ENCODE results near the gene LARP1.
A peak's percentile ranks its signal among the peaks of the same experiment; 100 is the strongest.
"Not testable (repeated sequence)": the region's sequence is repeated elsewhere in the genome, so short reads cannot be mapped to it uniquely, and the experiment has no call there.

LARP1 gene

GRCh38 chr5:154815684-154816247 is 60.6 kb downstream of the LARP1 start:
- DNase-seq (no peak), ATAC-seq (no peak)
- Mint-ChIP-seq H3K4me3 (peak overlapping the region in 1 of 2 donors; percentile 2), H3K27ac (peak overlapping the region; percentile 65 to 78), H3K9me3 (no peaks in the 10 kb centered on the region), H3K27me3 (no peaks in the 10 kb centered on the region), H3K4me1 (peaks cover 64% of the 10 kb centered on the region)

GRCh38 chr5:154816891-154817492 is 61.8 kb downstream of the LARP1 start:
- DNase-seq (no peak), ATAC-seq (no peak)
- Mint-ChIP-seq H3K4me3 (no peak overlapping the region), H3K27me3 (no peaks in the 10 kb centered on the region), H3K9me3 (no peaks in the 10 kb centered on the region), H3K27ac (peak overlapping the region; percentile 41 to 54), H3K4me1 (peaks cover 52% of the 10 kb centered on the region)

GRCh38 chr5:154817815-154818214 is 62.6 kb downstream of the LARP1 start:
- ATAC-seq (no peak), DNase-seq (no peak)
- peak overlapping the region in 1 of 2 donors; percentile 25 for H3K27ac Mint-ChIP-seq
- H3K27me3 Mint-ChIP-seq: no peaks in the 10 kb centered on the region
- peaks cover 44% of the 10 kb centered on the region for H3K4me1 Mint-ChIP-seq
- H3K4me3 Mint-ChIP-seq: no peak overlapping the region
- no peaks in the 10 kb centered on the region for H3K9me3 Mint-ChIP-seq

DNA sequence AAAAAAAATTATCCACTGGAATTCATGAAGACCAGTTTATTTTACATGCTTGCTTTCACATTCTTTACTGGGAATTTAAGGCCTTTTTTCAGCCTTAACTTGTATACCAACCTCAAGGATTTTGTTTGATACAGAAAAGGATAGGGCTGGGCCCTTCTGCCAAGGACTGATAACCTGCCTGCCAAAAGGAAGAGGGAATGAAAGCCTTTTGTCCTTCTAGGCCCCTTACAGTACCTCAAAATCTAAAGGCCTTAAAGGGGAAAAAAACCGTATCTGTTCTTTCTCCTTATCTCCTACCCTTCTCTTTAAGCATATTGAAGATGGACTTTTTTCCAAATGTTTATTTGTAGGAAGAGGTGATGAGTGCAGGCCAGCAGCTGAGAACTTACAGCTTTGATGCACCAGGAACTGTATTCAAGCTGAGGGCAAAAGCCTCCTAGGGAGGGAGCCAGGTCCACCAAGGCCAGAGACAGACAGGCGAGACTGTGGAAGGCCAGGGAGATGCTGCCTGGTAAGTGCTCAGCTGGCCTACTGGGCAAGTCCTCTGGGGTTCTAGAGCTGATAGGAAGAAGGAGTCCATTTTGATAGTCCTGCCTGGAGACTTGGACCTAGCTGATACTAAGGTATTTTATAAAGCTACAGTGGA is 63.4 kb downstream of the LARP1 start:
- Mint-ChIP-seq H3K27ac (peak overlapping the region; percentile 87 to 92), H3K9me3 (no peaks in the 10 kb centered on the region), H3K4me1 (peaks cover 36% of the 10 kb centered on the region), H3K4me3 (no peak overlapping the region), H3K27me3 (no peaks in the 10 kb centered on the region)
- ATAC-seq (no peak), DNase-seq (no peak)

DNA sequence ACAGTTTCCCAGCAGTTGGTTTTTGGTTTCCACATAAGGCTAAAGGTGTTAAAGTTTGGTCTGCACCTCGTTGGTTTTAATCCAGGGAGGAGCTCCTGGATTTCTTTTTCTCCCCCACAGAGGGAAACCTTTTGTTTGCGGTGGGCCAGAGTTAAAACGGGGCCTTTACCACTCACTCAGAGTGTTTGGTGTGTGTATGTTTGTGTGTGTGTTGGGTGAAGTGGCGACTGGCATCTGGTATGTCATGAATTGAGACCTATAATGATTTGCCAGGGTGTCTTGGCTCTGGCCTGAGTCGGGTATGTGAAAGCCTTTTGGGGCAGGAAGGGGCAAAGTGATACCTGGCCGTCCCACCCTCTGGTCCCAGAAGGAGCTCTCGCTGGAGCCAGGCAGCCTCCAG is 64.4 kb downstream of the LARP1 start:
- Mint-ChIP-seq H3K4me1 (peaks cover 31% of the 10 kb centered on the region), H3K27ac (peak overlapping the region in 1 of 2 donors; percentile 54), H3K27me3 (no peaks in the 10 kb centered on the region), H3K9me3 (no peaks in the 10 kb centered on the region), H3K4me3 (no peak overlapping the region)
- ATAC-seq (no peak), DNase-seq (no peak)

GRCh38 chr5:154820383-154820782 is 65.2 kb downstream of the LARP1 start:
- DNase-seq (no peak), ATAC-seq (peak; percentile 30)
- Mint-ChIP-seq H3K4me1 (peaks cover 22% of the 10 kb centered on the region), H3K4me3 (no peak overlapping the region), H3K9me3 (no peaks in the 10 kb centered on the region), H3K27me3 (no peaks in the 10 kb centered on the region), H3K27ac (peak overlapping the region; percentile 52 to 54)

DNA sequence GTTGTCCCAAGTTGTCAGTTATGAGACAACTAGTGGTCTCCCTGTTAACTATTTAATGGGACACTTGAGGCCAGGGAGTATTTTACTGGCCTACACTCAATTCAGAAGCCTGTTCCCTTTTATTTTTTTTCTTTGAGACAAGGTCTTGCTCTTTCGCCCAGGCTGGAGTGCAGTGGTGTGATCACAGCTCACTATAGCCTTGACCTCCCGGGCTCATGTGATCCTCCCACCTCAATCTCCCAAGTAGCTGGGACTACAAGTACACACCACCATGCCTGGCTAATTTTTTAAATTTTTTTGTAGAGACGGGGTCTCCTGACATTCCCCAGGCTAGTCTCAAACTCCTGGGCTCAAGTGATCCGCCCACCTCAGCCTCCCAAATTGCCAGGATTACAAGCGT is 67.7 kb downstream of the LARP1 start:
- DNase-seq, H3K9me3 Mint-ChIP-seq, H3K4me3 Mint-ChIP-seq, H3K27me3 Mint-ChIP-seq, ATAC-seq: not testable (repeated sequence)
- H3K27ac Mint-ChIP-seq: peak overlapping the region in 1 of 2 donors; percentile 14
- peaks cover 16% of the 10 kb centered on the region for H3K4me1 Mint-ChIP-seq

GRCh38 chr5:154823605-154824004 is 68.4 kb downstream of the LARP1 start:
- no peak for DNase-seq
- Mint-ChIP-seq H3K27me3 (no peaks in the 10 kb centered on the region), H3K4me1 (peaks cover 22% of the 10 kb centered on the region), H3K4me3 (no peak overlapping the region), H3K27ac (peak overlapping the region in 1 of 2 donors; percentile 79), H3K9me3 (no peaks in the 10 kb centered on the region)
- no peak for ATAC-seq

GRCh38 chr5:154824070-154824469 is 68.9 kb downstream of the LARP1 start:
- Mint-ChIP-seq H3K27ac (no peak overlapping the region), H3K4me3 (no peak overlapping the region), H3K27me3 (no peaks in the 10 kb centered on the region), H3K9me3 (no peaks in the 10 kb centered on the region), H3K4me1 (peaks cover 22% of the 10 kb centered on the region)
- DNase-seq: no peak
- ATAC-seq: no peak

DNA sequence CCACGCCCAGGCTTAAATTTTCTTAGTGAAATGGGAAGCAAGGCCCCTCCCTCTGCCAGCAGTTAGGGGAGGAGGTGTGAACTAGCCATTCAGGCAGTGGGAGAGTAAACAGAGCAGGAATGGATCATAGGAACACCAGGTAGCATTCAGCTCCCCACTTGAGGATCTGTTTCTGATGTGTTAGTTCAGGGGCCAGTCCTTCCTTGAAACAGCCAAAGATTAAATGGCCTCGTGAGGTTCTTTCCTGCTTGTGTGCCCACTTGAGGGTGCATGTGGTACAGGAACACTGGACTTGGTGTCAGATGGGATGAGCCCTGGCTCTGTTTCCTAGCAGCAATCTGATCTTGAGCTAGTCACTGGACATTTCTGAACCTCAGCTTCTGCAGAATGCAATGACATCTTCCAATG is 74.0 kb downstream of the LARP1 start:
- H3K27ac Mint-ChIP-seq: no peak overlapping the region
- ATAC-seq: no peak
- H3K4me3 Mint-ChIP-seq: no peak overlapping the region

DNA sequence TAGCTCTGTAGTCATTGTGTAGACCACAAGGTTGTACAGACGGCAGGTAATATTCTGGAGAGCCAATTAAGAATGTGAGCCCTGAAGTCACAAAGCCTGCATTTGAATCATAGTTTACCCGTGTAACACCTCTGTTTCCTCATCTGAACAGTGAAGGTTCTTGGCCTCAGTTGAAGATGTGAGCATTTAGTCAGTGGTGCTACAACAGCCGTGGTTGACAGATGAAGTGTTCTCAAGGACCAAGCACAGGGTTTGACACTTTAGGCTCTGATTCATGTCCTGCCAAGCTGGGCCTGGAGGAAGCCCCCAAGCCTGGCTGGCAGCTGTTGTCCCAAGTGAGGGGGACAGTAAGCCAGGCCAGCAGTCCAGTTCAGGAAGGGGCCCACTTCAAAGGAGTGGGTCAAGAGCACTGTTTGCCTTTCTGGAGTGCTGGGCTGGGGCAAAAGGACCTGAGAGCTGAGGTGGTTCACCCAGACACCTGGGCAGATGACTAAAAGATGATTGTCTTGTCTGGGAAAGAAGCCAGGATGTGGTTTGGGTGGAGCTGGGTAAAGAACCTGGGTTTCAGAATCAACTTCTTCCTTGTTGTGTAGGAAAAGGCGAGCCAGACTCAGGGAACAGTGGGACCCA is 74.5 kb downstream of the LARP1 start:
- no peak overlapping the region for H3K4me3 Mint-ChIP-seq
- no peaks in the 10 kb centered on the region for H3K27me3 Mint-ChIP-seq
- DNase-seq: peak in 1 of 2 donors; percentile 16
- peak; percentile 87 for ATAC-seq
- H3K9me3 Mint-ChIP-seq: no peaks in the 10 kb centered on the region
- peak overlapping the region; percentile 59 to 61 for H3K27ac Mint-ChIP-seq
- H3K4me1 Mint-ChIP-seq: peaks cover 38% of the 10 kb centered on the region

More for the DNA sequence above, 74.0 kb downstream of the LARP1 start:
- Mint-ChIP-seq H3K27me3 (no peaks in the 10 kb centered on the region), H3K4me1 (peaks cover 38% of the 10 kb centered on the region), H3K9me3 (no peaks in the 10 kb centered on the region)
- no peak for DNase-seq

GRCh38 chr5:154830219-154830595 is 75.0 kb downstream of the LARP1 start:
- Mint-ChIP-seq H3K27me3 (no peaks in the 10 kb centered on the region), H3K9me3 (no peaks in the 10 kb centered on the region), H3K4me3 (no peak overlapping the region), H3K4me1 (peaks cover 38% of the 10 kb centered on the region), H3K27ac (peak overlapping the region in 1 of 2 donors; percentile 59)
- ATAC-seq (no peak), DNase-seq (no peak)

DNA sequence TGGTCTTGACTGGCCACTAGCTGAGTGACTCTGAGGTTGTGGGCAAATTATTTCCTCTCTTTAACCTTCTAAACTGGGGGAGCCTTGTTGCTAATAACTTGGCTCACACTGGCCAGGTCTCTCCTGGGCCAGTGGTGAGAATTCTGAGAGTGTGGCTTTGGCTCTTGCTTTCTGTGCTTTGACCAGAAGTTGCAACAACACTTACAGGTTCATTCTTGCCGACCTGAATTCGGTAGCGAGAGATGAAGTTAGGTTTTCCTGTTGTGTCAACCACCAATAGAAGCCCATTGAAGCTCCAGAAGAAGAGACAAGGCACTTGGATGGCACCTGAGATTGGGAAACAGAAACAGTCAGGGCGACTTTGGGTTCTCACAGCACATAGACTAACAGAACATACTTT is 75.4 kb downstream of the LARP1 start:
- no peaks in the 10 kb centered on the region for H3K9me3 Mint-ChIP-seq
- H3K4me1 Mint-ChIP-seq: peaks cover 38% of the 10 kb centered on the region
- ATAC-seq: peak; percentile 18
- H3K27ac Mint-ChIP-seq: peak overlapping the region in 1 of 2 donors; percentile 84
- DNase-seq: no peak
- no peaks in the 10 kb centered on the region for H3K27me3 Mint-ChIP-seq
- H3K4me3 Mint-ChIP-seq: no peak overlapping the region

DNA sequence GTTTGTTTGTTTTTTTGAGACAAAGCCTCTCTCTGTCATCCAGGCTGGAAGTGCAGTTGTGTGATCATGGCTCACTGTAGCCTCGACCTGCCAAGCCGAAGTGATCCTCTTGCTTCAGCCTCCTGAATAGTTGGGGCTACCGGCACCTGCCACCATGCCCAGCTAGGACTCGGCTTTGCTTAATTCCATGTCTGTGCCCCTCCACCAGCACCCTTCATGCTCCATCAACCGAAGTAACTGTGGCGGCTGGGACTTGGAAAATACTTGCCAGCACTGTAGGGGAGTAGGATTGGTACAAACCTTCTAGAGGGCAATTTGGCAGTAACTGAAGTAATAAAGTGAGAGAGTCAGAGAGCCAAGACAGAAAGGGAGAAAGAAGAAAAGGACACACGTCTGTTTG is 76.3 kb downstream of the LARP1 start:
- H3K9me3 Mint-ChIP-seq: no peaks in the 10 kb centered on the region
- peak overlapping the region in 1 of 2 donors; percentile 59 for H3K27ac Mint-ChIP-seq
- ATAC-seq (no peak), DNase-seq (no peak)
- H3K4me1 Mint-ChIP-seq: peaks cover 38% of the 10 kb centered on the region
- no peaks in the 10 kb centered on the region for H3K27me3 Mint-ChIP-seq
- H3K4me3 Mint-ChIP-seq: no peak overlapping the region

DNA sequence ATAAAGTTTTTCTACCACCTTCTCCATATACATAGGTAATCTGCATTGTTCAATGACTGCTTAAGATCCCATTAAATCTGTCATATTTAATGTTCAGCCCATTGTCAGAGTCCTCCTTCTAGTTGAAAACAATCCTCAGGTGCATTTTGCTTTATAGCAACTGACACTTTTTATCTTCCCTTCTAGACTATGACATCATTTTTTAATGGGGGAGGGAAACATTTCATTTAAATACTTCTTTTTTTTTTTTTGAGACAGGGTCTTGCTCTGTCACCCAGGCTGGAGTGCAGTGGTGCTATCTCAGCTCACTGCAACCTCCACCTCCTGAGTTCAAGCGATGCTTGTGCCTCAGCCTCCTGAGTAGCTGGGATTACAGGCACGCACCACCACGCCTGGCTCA is 77.6 kb downstream of the LARP1 start:
- not testable (repeated sequence) for H3K4me3 Mint-ChIP-seq, H3K9me3 Mint-ChIP-seq, ATAC-seq, DNase-seq, H3K27ac Mint-ChIP-seq, H3K27me3 Mint-ChIP-seq
- peaks cover 29% of the 10 kb centered on the region for H3K4me1 Mint-ChIP-seq

DNA sequence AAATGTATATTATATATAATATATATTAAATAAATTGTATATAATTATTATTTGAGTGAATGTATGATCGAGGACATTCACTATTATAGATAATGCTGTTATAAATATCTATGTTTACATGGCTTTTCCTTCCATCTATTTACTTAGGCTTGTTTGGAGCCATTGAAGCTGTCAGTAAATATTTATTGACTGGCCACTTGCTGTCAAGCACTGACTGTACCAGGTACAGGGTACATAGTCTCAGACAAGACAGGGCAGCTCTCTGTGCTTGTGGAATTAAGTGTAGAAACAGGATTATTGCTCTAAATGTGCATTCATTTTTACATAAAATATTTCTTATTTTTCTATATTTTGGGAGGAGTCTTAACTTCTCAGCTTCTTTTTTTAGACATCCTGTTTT is 78.9 kb downstream of the LARP1 start:
- DNase-seq (no peak), ATAC-seq (no peak)
- Mint-ChIP-seq H3K27me3 (no peaks in the 10 kb centered on the region), H3K4me1 (peaks cover 16% of the 10 kb centered on the region), H3K9me3 (no peaks in the 10 kb centered on the region), H3K27ac (peak overlapping the region in 1 of 2 donors; percentile 53), H3K4me3 (no peak overlapping the region)
